ENCODE measurements around the gene DSP.

DNA sequence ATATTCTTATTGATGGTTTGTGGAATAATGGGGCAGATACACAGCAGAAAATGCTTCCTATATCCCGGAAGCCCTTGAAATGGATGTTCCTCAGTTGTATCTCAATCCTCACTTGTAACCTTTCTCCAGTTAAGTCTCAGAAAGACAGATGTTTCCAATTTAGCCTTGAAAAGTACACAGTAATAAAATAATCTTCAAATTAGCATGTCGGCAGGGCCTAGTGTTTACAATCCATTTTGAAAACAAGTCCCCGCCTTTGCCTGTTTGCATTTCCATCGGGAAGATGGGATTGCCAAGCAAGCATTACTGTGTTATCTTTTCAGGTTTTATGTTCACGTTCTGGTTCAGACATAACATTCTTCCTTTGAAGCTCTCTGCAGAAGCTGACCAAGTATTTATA lies 90.0 kb downstream of the DSP start:
- TF ChIP-seq, protein P1, sequence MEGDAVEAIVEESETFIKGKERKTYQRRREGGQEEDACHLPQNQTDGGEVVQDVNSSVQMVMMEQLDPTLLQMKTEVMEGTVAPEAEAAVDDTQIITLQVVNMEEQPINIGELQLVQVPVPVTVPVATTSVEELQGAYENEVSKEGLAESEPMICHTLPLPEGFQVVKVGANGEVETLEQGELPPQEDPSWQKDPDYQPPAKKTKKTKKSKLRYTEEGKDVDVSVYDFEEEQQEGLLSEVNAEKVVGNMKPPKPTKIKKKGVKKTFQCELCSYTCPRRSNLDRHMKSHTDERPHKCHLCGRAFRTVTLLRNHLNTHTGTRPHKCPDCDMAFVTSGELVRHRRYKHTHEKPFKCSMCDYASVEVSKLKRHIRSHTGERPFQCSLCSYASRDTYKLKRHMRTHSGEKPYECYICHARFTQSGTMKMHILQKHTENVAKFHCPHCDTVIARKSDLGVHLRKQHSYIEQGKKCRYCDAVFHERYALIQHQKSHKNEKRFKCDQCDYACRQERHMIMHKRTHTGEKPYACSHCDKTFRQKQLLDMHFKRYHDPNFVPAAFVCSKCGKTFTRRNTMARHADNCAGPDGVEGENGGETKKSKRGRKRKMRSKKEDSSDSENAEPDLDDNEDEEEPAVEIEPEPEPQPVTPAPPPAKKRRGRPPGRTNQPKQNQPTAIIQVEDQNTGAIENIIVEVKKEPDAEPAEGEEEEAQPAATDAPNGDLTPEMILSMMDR (IDR thresholded peaks at IDR 0.05) = no peak
- TF ChIP-seq POLR2A (IDR thresholded peaks at IDR 0.05) = no peak
